Fibroblast of lung (primary cell): ENCODE data around the gene CATSPER1.

Experiments
- CTCF ChIP-seq, 2 donors: IDR thresholded peaks in 1 of 2; conservative IDR thresholded peaks in 1 of 2; 1 replicate in 1 of 2; 2 replicates in 1 of 2; pipeline ENCODE4 v1.5.1; 2011 to 2012; ENCODE audit warnings: low read length in 2 of 2, control low read depth in 1 of 2, inconsistent platforms in 1 of 2, low read depth in 1 of 2, mild to moderate bottlenecking in 1 of 2
- EZH2 ChIP-seq: IDR thresholded peaks from 2 replicates; pipeline ENCODE4 v1.5.1; 2012; ENCODE audit warnings: low read length, control low read depth, mild to moderate bottlenecking; ENCODE audit errors: missing control alignments

- TF ChIP-seq CTCF (conservative IDR thresholded peaks at IDR 0.05 in 1 of 2, IDR thresholded peaks at IDR 0.05 in 1 of 2; ENCODE audit: low read depth in 1 of 2, low read length in 2 of 2) = no peak
- no peak for TF ChIP-seq EZH2
Observed at GRCh38 chr11:66048547-66049323, 22.5 kb upstream of the CATSPER1 start, which contains the start of gene GAL3ST3.
